ENCODE measurements around the gene PHF5A.
A peak's percentile ranks its signal among the peaks of the same experiment; 100 is the strongest.
"Not testable (repeated sequence)": the region's sequence is repeated elsewhere in the genome, so short reads cannot be mapped to it uniquely, and the experiment has no call there.

PHF5A gene

DNA sequence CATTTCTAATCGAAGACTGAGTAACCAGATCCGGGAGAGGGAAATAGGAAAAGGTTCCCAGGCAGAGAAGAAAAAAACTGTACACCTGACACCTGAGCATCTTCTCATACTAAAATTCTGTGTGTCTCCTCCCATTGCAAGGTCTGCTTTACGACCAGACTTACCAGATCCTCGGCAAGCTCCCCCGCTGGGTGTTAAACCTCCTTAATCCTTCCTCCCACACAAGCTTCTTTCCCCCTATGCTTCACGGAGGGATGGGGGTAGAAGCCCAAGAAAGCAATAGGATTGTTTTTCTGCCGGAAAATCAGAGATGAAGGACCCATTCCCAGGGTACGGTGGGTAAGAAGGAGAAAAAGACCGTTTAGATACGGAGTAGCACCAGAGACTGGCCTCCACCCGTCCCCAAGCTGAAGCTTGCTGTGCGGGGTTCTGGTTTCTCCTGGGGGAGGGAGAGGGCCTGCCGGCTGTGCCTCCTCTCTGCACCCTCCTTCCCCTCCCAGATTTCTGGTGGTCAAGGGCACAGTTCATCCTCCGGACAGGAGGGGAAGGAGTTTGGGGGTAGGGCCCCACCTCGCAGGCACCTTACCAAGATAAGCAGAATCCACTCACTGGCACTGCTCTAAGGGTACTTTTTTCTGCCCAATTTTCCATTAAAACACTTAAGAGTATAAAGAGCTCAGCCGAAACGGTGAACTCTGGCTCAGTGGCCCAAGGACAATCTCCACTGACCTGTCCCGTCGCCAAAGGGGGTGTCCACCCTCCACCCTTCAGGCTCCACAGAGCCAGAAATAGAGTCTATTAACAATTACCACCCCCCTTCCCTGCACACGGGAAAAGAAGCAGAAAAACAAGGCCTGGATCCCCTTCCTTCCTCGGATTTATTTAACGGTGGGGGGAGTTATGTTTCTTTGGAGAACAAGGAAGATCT lies 23.1 kb downstream of the PHF5A start:
- peaks cover 66% of the 10 kb centered on the region for H3K36me3 ChIP-seq (ENCODE audit: control insufficient read depth, low read length)
- no peaks in the 10 kb centered on the region for H3K9me3 ChIP-seq (ENCODE audit: control insufficient read depth, insufficient read depth, low read length)
- peaks cover 73% of the 10 kb centered on the region for H3K79me2 ChIP-seq (ENCODE audit: control insufficient read depth, low read length)
- peaks cover 30% of the 10 kb centered on the region for H3K4me1 ChIP-seq (ENCODE audit: control insufficient read depth, low read length)
- H3K4me3 ChIP-seq (ENCODE audit: low read length), result peak overlapping the region; percentile 86
- no peak for TF ChIP-seq EZH2phosphoT487 (IDR thresholded peaks at IDR 0.05; ENCODE audit: borderline replicate concordance, low read length)
- TF ChIP-seq, protein P1, sequence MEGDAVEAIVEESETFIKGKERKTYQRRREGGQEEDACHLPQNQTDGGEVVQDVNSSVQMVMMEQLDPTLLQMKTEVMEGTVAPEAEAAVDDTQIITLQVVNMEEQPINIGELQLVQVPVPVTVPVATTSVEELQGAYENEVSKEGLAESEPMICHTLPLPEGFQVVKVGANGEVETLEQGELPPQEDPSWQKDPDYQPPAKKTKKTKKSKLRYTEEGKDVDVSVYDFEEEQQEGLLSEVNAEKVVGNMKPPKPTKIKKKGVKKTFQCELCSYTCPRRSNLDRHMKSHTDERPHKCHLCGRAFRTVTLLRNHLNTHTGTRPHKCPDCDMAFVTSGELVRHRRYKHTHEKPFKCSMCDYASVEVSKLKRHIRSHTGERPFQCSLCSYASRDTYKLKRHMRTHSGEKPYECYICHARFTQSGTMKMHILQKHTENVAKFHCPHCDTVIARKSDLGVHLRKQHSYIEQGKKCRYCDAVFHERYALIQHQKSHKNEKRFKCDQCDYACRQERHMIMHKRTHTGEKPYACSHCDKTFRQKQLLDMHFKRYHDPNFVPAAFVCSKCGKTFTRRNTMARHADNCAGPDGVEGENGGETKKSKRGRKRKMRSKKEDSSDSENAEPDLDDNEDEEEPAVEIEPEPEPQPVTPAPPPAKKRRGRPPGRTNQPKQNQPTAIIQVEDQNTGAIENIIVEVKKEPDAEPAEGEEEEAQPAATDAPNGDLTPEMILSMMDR (IDR thresholded peaks at IDR 0.05; ENCODE audit: low read depth, low read length, poor library complexity, severe bottlenecking), result no peak
- H3F3A ChIP-seq (ENCODE audit: control insufficient read depth, insufficient read depth), result peaks cover 21% of the 10 kb centered on the region
- peak overlapping the region; percentile 95 for H3K4me2 ChIP-seq (ENCODE audit: low read length)
- H3K9me2 ChIP-seq (replicated peaks; ENCODE audit: control insufficient read depth, low read length), result no peaks in the 10 kb centered on the region
- no peaks in the 10 kb centered on the region for H3K27me3 ChIP-seq (ENCODE audit: control insufficient read depth, low read length)
- H3K27ac ChIP-seq (ENCODE audit: low read depth, low read length), result peak overlapping the region; percentile 94
- H4K20me1 ChIP-seq (ENCODE audit: control insufficient read depth, insufficient read depth, low read depth, low read length), result no peaks in the 10 kb centered on the region

DNA sequence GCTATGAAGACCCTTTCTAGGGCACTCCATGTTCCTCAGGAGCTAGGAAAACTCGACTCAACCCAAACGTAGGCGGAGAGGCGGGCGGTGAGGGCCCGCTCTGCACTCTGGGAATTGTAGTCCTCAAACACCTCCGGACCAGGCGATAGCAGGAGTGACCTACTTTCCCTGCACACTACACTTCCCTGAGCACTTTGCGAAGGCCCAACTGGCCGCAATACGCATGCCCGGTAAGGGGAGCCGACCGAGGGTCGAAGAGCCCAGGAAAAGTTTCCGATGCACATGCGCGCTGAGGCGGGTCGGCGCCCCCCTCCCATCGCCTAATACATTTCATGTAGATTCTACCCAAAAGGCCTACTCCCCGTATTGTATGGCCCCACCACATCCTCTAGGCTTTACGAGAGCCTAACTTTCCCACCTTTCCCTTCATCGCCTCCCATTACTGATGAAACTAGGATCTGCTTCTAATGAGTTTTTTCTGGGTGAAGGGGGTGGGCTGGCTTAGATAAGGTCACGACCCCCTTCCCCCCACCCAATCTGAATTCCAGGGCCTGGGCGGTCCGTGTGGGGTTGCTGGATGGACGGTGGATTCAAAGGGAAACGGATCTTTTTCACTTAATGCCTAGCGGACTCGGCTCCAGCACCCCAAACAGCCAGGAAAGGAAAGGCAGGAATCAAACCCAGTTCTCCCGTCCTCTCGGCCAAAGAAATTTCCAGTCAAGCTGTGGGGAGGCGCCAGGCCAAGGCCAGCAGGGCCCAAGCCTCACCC lies 23.9 kb downstream of the PHF5A start:
- H4K20me1 ChIP-seq (ENCODE audit: control insufficient read depth, insufficient read depth, low read depth, low read length), result no peaks in the 10 kb centered on the region

DNA sequence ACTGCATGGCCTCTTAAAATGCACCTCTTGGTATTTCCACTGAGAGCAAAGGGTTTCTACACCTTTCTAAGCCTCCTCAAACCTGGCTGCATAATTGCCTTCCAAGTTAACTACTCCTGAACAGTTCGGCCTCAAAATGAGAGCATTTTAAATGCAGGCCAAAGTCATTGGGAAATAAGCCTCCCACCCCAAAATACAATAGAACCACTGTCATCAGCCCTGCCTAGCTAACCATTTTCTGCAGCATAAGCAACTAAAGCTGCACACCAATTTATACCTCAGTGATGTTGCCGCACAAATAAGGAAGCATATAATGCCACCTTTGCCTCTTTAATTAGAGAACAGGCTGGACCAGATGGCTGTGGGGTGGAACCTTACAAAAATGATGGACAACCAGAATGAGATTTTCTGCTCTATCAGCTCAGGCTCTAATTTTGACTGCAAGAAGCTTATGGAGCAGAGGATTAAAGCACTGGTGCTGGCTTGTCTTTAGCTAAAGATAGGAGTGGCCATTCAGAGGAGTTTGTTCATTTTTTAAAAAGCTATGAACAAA lies 26.2 kb downstream of the PHF5A start:
- H3F3A ChIP-seq (ENCODE audit: control insufficient read depth, insufficient read depth), result peaks cover 15% of the 10 kb centered on the region; the same call in 1 of the 2 replicates
- H3K9me2 ChIP-seq (replicated peaks; ENCODE audit: control insufficient read depth, low read length), result no peaks in the 10 kb centered on the region
- no peaks in the 10 kb centered on the region for H3K9me3 ChIP-seq (ENCODE audit: control insufficient read depth, insufficient read depth, low read length)
- no peaks in the 10 kb centered on the region for H3K27me3 ChIP-seq (ENCODE audit: control insufficient read depth, low read length)
- H3K4me2 ChIP-seq (ENCODE audit: low read length), result no peak overlapping the region
- H3K27ac ChIP-seq (ENCODE audit: low read depth, low read length), result no peak overlapping the region
- H3K4me3 ChIP-seq (ENCODE audit: low read length), result no peak overlapping the region
- TF ChIP-seq EZH2phosphoT487 (IDR thresholded peaks at IDR 0.05; ENCODE audit: borderline replicate concordance, low read length), result no peak
- TF ChIP-seq, protein P1 (IDR thresholded peaks at IDR 0.05; ENCODE audit: low read depth, low read length, poor library complexity, severe bottlenecking), result no peak
- no peaks in the 10 kb centered on the region for H4K20me1 ChIP-seq (ENCODE audit: control insufficient read depth, insufficient read depth, low read depth, low read length)
- H3K4me1 ChIP-seq (ENCODE audit: control insufficient read depth, low read length), result peaks cover 14% of the 10 kb centered on the region
- H3K79me2 ChIP-seq (ENCODE audit: control insufficient read depth, low read length), result peaks cover 93% of the 10 kb centered on the region
- peaks cover 72% of the 10 kb centered on the region for H3K36me3 ChIP-seq (ENCODE audit: control insufficient read depth, low read length)

More for the DNA sequence above, 23.9 kb downstream of the PHF5A start:
- no peaks in the 10 kb centered on the region for H3K9me3 ChIP-seq (ENCODE audit: control insufficient read depth, insufficient read depth, low read length)
- peaks cover 69% of the 10 kb centered on the region for H3K36me3 ChIP-seq (ENCODE audit: control insufficient read depth, low read length)
- H3K27ac ChIP-seq (ENCODE audit: low read depth, low read length), result peak overlapping the region; percentile 94
- no peaks in the 10 kb centered on the region for H3K27me3 ChIP-seq (ENCODE audit: control insufficient read depth, low read length)
- H3K79me2 ChIP-seq (ENCODE audit: control insufficient read depth, low read length), result peaks cover 82% of the 10 kb centered on the region
- no peaks in the 10 kb centered on the region for H3K9me2 ChIP-seq (replicated peaks; ENCODE audit: control insufficient read depth, low read length)
- peaks cover 19% of the 10 kb centered on the region for H3F3A ChIP-seq (ENCODE audit: control insufficient read depth, insufficient read depth)
- peak overlapping the region; percentile 86 for H3K4me3 ChIP-seq (ENCODE audit: low read length)
- peak overlapping the region; percentile 95 for H3K4me2 ChIP-seq (ENCODE audit: low read length)
- no peak for TF ChIP-seq EZH2phosphoT487 (IDR thresholded peaks at IDR 0.05; ENCODE audit: borderline replicate concordance, low read length)
- TF ChIP-seq, protein P1 (IDR thresholded peaks at IDR 0.05; ENCODE audit: low read depth, low read length, poor library complexity, severe bottlenecking), result no peak
- peaks cover 24% of the 10 kb centered on the region for H3K4me1 ChIP-seq (ENCODE audit: control insufficient read depth, low read length)

DNA sequence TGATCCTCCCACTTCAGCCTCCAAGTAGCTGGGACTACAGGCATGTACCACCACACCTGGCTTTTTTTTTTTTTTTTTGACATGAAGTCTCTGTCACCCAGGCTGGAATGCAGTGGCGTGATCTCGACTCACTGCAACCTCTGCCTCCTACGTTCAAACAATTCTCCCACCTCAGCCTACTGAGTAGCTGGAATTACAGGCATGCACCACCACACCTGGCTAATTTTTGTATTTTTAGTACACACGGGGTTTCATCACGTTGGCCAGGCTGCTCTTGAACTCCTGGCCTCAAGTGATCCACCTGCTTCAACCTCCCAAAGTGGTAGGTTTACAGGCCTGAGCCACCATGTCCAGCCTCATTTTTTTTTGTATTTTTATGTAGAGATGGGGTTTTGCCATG lies 28.0 kb downstream of the PHF5A start:
- H3K27ac ChIP-seq (ENCODE audit: low read depth, low read length); H3K9me2 ChIP-seq (replicated peaks; ENCODE audit: control insufficient read depth, low read length); H3K4me3 ChIP-seq (ENCODE audit: low read length); H3K27me3 ChIP-seq (ENCODE audit: control insufficient read depth, low read length); H3K9me3 ChIP-seq (ENCODE audit: control insufficient read depth, insufficient read depth, low read length); H3K4me2 ChIP-seq (ENCODE audit: low read length); H4K20me1 ChIP-seq (ENCODE audit: control insufficient read depth, insufficient read depth, low read depth, low read length): not testable (repeated sequence)
- H3F3A ChIP-seq (ENCODE audit: control insufficient read depth, insufficient read depth), result peaks cover 18% of the 10 kb centered on the region
- H3K36me3 ChIP-seq (ENCODE audit: control insufficient read depth, low read length), result peaks cover 74% of the 10 kb centered on the region
- peaks cover 95% of the 10 kb centered on the region for H3K79me2 ChIP-seq (ENCODE audit: control insufficient read depth, low read length)
- peaks cover 14% of the 10 kb centered on the region for H3K4me1 ChIP-seq (ENCODE audit: control insufficient read depth, low read length)

Data from DOHH2 (cell line).